ENCODE results near the gene RAPGEF4.

RAPGEF4 gene

DNA sequence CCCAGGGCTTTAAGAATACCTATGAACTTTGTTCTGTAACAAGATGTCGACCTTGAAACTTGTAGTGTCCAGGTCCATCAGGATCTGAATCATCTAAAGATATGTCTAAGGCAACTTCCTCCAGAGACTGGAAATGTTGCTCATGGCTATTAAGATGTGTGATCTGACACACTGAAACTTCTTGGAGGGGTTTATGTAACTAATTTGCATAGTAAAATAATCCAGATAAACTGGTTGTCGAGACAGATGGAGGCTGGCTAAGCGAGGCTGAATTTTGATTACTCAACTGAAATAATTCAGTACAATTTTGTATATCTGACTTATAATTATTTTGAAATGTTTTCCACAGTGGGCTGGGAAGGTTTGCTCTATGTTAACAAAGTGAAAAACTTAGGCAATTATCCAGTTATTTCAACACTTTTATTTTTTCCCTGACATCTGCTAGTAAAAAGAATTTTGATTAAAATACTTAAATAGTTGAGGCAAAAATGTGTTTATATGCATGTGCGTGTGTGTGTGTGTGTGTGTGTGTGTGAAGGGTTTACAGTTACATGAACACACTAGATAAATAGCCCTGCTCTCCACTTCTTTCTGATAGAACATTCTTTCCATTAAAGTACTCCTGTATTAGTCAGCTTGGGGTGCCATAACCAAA lies 328.6 kb downstream of the RAPGEF4 start:
- no peak for TF ChIP-seq GATA2 (IDR thresholded peaks at IDR 0.05; ENCODE audit: low read depth, low read length)
- no peak for TF ChIP-seq GATA3 (IDR thresholded peaks at IDR 0.05; ENCODE audit: low read depth, low read length)

DNA sequence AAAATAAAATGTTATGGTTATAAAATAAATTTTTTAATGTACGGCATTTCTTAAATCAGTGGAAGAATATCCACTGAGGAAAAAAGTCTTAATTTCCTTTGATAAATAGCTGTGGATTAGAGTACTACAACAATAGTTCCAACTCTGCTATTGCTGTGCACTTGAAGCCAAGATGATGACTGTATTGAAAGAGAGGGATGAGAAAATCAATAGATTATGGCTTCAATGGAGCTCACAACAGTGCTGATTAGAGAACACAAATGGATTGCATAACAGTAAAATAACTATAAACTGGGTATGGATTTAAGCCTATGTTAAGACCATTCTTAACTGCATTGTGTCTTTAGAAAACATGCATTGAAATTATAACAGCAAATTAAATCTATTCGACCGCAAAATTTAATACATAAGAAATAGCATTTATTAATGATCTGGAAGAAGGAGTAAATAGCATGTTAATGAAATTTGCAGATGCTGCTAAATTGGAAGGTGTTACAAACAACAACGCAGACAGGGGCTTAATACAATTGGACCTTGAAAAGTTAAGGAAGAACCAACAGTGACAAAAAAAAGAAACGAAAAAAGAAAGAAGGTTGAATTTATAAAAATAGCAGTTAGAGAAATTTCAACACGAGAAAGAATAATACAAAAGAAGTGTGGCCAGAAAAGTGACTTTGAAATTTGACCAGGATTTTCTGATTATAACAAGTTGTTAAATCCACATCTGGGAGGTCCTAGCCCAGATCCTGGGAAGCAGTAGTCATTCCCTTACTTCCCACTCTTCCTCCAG lies 331.4 kb downstream of the RAPGEF4 start:
- TF ChIP-seq GATA3 (IDR thresholded peaks at IDR 0.05; ENCODE audit: low read depth, low read length): no peak
- TF ChIP-seq GATA2 (IDR thresholded peaks at IDR 0.05; ENCODE audit: low read depth, low read length): no peak

DNA sequence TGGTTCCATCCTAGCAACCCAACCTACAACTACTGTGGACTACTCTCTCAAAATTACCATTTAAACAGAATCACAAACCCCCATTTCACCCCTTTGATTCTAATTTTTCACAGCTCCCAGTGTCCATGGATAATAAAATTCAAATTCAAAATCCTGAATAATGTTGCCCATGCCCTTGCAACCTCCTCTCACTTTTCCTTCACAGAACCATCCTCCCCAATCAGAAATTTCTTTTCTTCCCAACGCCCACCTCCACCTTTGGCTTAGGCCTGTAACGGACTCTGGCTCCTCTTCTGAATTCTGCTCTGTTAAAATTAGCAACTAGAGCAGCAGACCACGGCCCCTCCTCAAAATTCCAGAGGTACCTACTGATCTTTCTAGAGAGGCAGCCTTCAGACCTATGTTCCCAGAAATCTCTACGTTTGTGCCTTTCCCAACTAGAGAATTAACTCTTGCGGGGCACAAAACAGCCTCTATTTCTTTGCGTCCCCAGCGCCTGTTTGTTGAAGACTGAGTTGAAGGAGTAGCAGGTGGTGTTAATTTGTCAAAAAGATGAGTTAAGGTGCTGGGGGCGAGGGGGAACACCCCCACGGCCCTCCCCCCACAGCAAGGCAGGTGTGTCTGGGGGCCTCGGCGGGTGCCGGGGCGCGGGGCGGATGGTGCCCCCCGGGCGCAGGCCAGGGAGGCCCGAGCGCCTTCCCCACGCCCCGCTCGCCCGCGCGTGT lies 339.6 kb downstream of the RAPGEF4 start:
- no peak for TF ChIP-seq GATA2 (IDR thresholded peaks at IDR 0.05; ENCODE audit: low read depth, low read length)

DNA sequence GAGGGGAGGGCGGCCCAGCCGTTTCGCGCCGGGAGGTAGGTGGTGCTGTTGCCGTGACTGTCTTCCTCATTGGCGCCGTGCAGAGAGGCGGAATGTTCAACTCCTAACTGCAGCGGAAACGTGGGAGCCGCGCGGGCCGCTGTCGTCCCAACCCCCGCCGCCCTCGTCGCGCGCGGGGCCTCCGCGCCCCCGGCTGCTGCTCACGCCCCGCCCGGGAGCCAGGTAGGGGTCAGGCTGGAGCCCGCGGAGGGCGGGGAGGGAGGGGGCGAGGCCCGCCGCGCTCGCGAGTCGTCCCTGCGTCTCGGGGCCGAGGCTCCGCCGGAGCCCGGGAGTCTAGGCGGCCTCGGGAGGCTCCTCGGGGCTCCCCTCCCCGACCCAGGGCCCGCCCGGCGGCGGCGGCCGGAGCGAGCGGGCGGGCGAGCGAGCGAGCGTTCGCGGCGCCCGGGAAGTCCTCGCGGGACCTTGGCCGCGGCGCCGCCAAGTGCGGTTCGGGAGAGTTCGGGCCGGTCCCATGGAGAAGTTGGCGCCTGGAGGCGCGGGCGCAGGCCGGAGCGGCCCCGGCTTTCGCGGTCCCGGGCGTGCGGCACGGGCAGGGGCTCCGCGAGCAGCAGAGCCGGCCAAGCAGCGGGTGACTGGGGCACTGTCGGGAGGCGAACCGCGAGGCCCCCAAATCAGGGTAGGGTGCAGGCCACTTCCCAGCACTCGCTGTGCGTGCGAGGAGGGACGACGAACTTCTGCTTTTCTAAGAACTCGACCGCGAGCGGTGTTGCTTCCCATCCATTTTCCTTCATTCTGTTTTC lies 340.3 kb downstream of the RAPGEF4 start, which contains the start of gene MAP3K20:
TSS of gene MAP3K20 (plus strand) at position 66 of the 800 bp plus-strand sequence. CDS start 15,186 bp downstream, outside the sequence.
- no peak for TF ChIP-seq GATA2 (IDR thresholded peaks at IDR 0.05; ENCODE audit: low read depth, low read length)
- no peak for TF ChIP-seq GATA3 (IDR thresholded peaks at IDR 0.05; ENCODE audit: low read depth, low read length)

DNA sequence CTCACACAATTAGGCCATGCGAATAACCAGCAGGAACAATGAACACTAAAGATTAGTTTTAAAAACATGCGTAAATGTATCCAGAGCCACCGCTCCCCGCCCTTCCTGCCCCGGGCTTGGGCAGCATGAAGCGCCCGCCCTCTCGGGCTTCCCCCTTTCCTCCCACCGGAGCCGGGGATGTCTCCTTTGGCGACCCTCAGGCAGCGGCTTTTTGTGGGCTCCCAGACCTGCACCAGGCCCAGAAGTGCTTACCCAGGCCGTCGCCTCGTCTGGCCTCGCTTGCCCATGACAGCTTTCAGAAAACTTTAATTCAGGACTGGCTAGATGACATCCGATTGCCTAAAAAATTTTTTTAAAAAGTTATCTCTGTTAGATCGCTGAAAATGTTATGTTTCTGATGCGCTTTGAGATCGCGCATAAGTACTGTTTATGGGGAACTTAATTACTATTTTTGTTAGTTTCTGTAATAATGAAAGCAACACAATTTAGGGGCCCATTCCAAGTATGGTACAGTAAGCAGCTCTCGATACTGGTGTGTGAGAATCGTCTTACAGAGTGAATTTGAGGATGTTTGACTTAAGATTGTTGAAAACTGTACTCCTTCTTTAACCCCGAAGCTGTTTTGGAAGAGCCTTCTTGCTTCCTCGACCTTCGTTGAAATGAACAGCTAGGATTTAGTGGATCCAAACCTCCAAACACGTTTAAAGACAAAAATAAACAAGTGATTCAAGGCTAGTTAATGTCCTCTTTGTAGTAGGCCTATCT lies 341.1 kb downstream of the RAPGEF4 start:
- 0 out of 2 replicates have a peak, but pooled peaks have one; percentile 28 for TF ChIP-seq GATA2 (IDR thresholded peaks at IDR 0.05; ENCODE audit: low read depth, low read length)
- no peak for TF ChIP-seq GATA3 (IDR thresholded peaks at IDR 0.05; ENCODE audit: low read depth, low read length)

DNA sequence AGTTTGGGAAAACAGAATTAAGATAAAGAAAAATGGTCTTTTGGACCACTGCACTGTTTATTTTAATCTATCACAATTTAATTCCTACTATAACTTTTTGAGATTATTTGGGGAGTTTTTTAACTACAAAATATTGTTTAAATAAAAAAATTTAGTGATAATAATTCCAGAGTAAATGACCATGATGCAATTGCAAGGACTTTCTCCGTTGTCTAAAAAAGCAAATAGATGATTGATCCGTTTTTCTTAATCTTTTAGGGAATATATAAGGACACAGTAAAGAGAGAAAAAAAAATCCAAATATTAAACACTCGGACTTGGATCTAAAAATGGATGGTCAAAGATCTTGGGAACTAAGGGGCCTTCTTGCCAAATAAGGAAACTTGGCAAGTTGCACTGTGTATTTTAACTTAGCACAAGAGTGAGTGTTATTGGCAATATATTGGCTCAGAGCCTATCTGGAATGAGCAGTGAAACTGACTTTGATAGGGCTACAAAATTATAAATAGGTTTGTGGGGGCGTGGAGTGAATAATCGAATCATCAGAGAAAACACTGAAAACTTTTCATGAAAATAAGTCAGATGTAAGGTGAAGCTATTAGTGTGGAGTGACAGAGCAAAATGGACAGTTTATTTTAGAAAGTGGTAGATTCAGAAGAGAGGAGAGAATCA lies 342.0 kb downstream of the RAPGEF4 start:
- TF ChIP-seq GATA2 (IDR thresholded peaks at IDR 0.05; ENCODE audit: low read depth, low read length) (no peak), GATA3 (IDR thresholded peaks at IDR 0.05; ENCODE audit: low read depth, low read length) (no peak)

DNA sequence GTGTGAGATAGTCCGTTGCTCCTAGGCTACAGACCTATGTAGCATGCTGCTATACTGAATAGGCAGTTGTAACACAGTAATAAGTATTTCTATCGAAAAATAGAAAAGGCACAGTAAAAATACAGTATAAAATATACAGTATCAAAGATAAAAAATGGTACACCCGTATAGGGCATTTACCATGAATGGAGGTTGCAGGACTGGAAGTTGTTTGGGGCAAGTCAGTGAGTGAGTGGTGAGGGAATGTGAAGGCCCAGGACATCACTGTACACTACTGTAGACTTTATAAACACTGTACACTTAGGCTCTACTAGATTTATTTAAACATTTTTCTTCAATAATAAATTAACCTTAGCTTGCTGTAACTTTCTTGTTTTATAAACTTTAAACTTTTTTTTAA lies 343.5 kb downstream of the RAPGEF4 start:
- TF ChIP-seq GATA2 (IDR thresholded peaks at IDR 0.05; ENCODE audit: low read depth, low read length): no peak
- no peak for TF ChIP-seq GATA3 (IDR thresholded peaks at IDR 0.05; ENCODE audit: low read depth, low read length)

DNA sequence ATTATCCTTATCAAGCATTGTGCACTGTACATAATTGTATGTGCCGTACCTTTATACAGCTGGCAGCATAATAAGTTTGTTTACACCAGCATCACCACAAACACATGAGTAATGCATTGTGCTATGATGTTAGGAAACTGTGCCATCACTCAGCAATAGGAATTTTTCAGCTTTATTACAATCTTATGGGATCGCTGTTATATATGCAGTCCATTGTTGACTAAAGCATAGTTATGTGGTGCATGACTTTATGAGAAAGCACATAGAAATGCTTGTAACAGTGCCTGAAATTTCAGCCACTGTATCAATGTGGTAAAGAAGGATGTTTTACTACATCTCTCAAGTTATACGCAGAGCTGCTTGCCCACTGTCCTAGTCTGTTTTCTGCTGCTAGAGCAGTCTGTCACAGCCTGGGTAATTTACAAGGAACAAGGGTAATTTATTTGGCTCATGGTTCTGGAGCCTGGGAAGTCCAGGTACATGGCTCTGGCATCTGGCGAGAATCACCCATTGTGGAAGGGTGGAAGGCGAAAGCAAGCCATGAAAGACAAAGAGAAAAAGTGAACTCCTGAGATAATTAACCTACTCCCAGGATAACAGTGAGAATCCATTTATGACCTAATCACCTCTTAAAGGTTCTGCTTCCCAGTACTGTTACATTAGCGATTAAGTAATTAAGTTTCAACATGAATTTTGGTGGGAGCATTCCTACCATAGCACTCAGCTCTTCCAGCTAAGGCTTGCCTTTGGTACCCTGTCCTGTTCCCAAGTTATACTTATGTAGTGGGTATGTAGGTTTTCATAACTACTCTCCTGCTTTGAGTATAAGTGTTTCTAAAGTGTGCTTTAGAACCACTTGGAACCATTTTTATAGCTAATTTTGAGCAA lies 344.6 kb downstream of the RAPGEF4 start:
- TF ChIP-seq GATA3 (IDR thresholded peaks at IDR 0.05; ENCODE audit: low read depth, low read length) (no peak), GATA2 (IDR thresholded peaks at IDR 0.05; ENCODE audit: low read depth, low read length) (no peak)

DNA sequence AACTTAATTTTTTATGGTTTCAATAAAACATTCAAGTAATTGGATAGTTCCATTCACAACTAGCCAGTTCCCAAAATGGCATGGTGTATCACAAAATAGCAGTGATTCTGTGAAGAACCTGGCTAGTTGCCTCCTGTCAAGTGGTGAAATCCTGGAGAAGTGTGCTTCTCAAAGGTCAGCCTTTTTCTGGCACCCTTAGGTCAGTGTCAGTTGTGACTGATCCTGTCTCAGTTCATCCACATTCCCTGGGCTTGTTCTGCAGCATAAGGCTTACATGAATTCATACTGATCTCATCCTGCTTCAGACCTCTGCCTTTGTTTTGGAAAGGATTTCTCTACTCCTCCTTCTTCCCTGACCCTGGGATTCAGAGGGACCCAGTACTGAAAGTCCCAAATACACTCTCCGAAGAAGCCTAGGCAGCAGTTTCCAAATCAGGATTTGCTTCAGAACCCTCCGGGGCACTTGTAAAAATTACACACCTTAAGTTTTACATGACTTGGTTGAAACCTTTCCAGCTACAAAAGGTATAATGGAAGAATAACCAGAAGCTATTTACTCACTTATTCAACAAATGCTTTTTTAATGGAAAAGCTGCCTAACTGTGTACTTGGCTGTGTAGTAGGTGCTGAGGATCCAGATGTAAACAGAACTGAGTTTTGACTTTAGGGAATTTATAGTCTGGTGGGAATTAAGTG lies 351.0 kb downstream of the RAPGEF4 start:
- TF ChIP-seq GATA2 (IDR thresholded peaks at IDR 0.05; ENCODE audit: low read depth, low read length) (no peak), GATA3 (IDR thresholded peaks at IDR 0.05; ENCODE audit: low read depth, low read length) (no peak)

DNA sequence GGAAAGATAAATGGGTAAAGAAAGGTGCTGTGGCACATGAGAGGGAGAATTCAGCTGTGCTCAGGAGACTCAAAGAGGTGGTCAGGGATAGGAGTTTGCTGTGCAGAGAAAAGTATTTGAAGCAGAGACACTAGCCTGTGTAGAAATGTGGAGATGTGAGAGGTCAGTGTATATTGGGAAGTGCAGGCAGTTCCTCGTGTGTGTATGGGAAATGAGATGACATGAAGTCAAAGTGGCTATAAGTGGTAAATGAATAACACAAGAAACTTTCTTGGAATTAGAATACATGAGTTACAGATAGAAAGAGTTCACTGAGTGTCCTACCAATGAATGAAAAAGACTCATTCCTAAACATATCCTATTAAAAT lies 351.6 kb downstream of the RAPGEF4 start:
- TF ChIP-seq GATA3 (IDR thresholded peaks at IDR 0.05; ENCODE audit: low read depth, low read length) (no peak), GATA2 (IDR thresholded peaks at IDR 0.05; ENCODE audit: low read depth, low read length) (no peak)

DNA sequence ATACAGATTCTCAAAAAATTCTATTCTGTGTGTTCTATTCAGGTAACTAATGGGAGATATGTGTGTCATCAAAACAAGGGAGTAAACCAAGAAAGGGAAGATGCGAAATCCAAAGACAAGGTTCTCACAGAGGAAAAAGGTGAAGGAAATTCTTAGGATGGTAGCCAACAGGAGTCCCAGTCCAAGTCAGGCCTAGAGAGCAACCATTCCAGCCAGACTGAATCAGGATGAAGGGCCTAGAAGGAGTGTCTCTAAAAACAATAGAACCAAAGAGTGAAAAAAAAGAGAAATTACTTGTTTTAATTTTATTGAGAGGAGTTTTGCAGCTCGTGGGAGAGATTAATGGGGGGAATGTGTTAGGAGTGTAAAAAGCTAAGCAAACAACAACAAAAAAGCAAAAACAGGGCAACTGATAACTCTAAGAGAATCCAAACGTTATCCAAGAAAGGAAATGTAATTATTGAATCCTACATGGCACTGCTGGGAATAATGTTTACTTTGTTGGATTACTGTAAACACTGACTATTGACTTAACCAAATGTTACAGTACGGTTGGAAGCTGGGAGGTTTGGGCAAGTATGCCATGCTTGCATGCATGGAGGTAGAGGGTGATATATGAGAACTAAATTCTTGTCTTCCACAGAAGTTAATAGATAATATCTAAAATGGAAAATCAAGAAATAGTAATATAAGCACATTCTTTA lies 352.3 kb downstream of the RAPGEF4 start:
- TF ChIP-seq GATA3 (IDR thresholded peaks at IDR 0.05; ENCODE audit: low read depth, low read length): no peak
- TF ChIP-seq GATA2 (IDR thresholded peaks at IDR 0.05; ENCODE audit: low read depth, low read length): no peak
